Measurements from ENCODE around the gene DCTPP1. TPM values are rescaled to one million over a fixed set of nuclear protein-coding genes. Genes with fewer than 3 reads are reported as not detected.
A peak's percentile ranks its signal among the peaks of the same experiment; 100 is the strongest.

Gene DCTPP1
- total RNA-seq = 46.0 and 51.1 TPM in 2 replicates

GRCh38 chr16:30429678-30430427 lies at the start of gene DCTPP1:
Gene DCTPP1 (minus strand): TSS chr16:30430030. CDS start chr16:30429980, 50 bp downstream.

GRCh38 chr16:30472328-30472942 lies 42.6 kb upstream of the DCTPP1 start, which contains the start of gene ITGAL:
Gene ITGAL (plus strand): TSS chr16:30472742. CDS start chr16:30472838, 96 bp downstream.

GRCh38 chr16:30445408-30446202 lies 15.8 kb upstream of the DCTPP1 start, which contains the start of gene SEPHS2:
Gene SEPHS2 (minus strand): TSS chr16:30445874. CDS start chr16:30445727, 147 bp downstream.

GRCh38 chr16:30407102-30407803 lies 22.6 kb downstream of the DCTPP1 start, which contains the start of gene ZNF771:
Gene ZNF771 (plus strand): TSS chr16:30407606. CDS start chr16:30408054, 448 bp downstream.

GRCh38 chr16:30395155-30395991 lies 34.5 kb downstream of the DCTPP1 start, which contains the start of gene ZNF48:
Gene ZNF48 (plus strand): TSS chr16:30395420. CDS start chr16:30395795, 375 bp downstream.

GRCh38 chr16:30382111-30382881 lies 47.5 kb downstream of the DCTPP1 start, which contains the start of gene SEPTIN1:
Gene SEPTIN1 (minus strand): TSS chr16:30382561. CDS start chr16:30382542, 19 bp downstream.

GRCh38 chr16:30374538-30374937 lies 55.3 kb downstream of the DCTPP1 start, which contains the start of gene MYL11:
Gene MYL11 (plus strand): TSS chr16:30374802. CDS start chr16:30374858, 56 bp downstream.

Small RNA genes lying within 50 kb of the gene (small RNA-seq; reads per million reads assigned to genes)
- not detected for gene RF00019
- gene RF00406 = 12.6 reads per million, percentile 93 among the genes with 10 or more reads in this experiment

Other genes with a start within 250 kb of the DCTPP1 start
- gene CORO1A, start 246.4 kb downstream of the DCTPP1 start, total RNA-seq = 3.8 and 4.0 TPM in 2 replicates
- 114 and 168 TPM in 2 replicates for gene BOLA2B, start 236.4 kb downstream of the DCTPP1 start, total RNA-seq
- 27.2 and 46.3 TPM in 2 replicates for gene SLX1A, start 236.2 kb downstream of the DCTPP1 start, total RNA-seq
- 4.4 and 4.5 TPM in 2 replicates for gene SULT1A3, start 230.8 kb downstream of the DCTPP1 start, total RNA-seq
- 3.2 and 4.0 TPM in 2 replicates for gene NPIPB13, start 181.6 kb downstream of the DCTPP1 start, total RNA-seq
- gene CD2BP2, start 74.7 kb downstream of the DCTPP1 start, total RNA-seq = 29.5 and 30.5 TPM in 2 replicates
- 36.4 and 49.8 TPM in 2 replicates for gene TBC1D10B, start 59.5 kb downstream of the DCTPP1 start, total RNA-seq
- not detected in 2 replicates for gene MYL11, start 55.2 kb downstream of the DCTPP1 start, total RNA-seq
- gene SEPTIN1, start 47.5 kb downstream of the DCTPP1 start, total RNA-seq = under 0.01 and 0.50 TPM in 2 replicates
- 10.5 and 10.9 TPM in 2 replicates for gene ZNF48, start 34.6 kb downstream of the DCTPP1 start, total RNA-seq
- 7.4 and 7.6 TPM in 2 replicates for gene ZNF771, start 22.4 kb downstream of the DCTPP1 start, total RNA-seq
- gene SEPHS2, start 15.8 kb upstream of the DCTPP1 start, total RNA-seq = 14.5 and 15.7 TPM in 2 replicates
- not detected in 2 replicates for gene ITGAL, start 42.7 kb upstream of the DCTPP1 start, total RNA-seq
- gene ZNF768, start 96.5 kb upstream of the DCTPP1 start, total RNA-seq = 17.6 and 20.8 TPM in 2 replicates
- gene ZNF747, start 104.8 kb upstream of the DCTPP1 start, total RNA-seq = 5.7 and 9.0 TPM in 2 replicates
- 7.3 and 7.4 TPM in 2 replicates for gene ZNF764, start 128.3 kb upstream of the DCTPP1 start, total RNA-seq
- gene ZNF688, start 141.7 kb upstream of the DCTPP1 start, total RNA-seq = 4.5 and 5.9 TPM in 2 replicates
- 7.4 and 9.5 TPM in 2 replicates for gene ZNF785, start 155.7 kb upstream of the DCTPP1 start, total RNA-seq
- gene ZNF689, start 180.4 kb upstream of the DCTPP1 start, total RNA-seq = 4.7 and 5.9 TPM in 2 replicates
- gene PRR14, start 220.9 kb upstream of the DCTPP1 start, total RNA-seq = 12.4 and 13.7 TPM in 2 replicates
- gene FBRS, start 228.4 kb upstream of the DCTPP1 start, total RNA-seq = 23.7 and 30.1 TPM in 2 replicates

Measured in thoracic aorta endothelial cell (primary cell).